GM21529 (cell line): ENCODE measurements around the gene MXD4.

Experiments
- ATAC-seq: cut with Tn5 transposase; IDR thresholded peaks from one replicate; pipeline ENCODE4 v1.9.1; 2021; ENCODE audit not compliant: unreplicated experiment

The MXD4 gene

DNA sequence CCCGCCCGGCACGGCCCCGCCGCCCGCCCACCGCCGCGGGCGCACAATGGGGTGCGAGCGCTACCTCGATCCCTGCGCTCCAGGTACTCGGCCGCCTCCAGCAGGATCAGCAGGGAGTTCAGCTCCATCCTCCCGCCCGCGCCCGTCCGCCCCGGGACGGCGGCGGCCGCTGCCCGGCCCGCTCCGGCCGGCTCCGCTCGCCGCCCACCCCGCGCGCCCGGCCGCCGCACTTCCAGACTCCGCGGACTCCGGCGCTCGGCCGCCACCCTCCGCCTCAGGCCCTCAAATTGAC lies at the start of gene MXD4:
Gene MXD4 (minus strand): TSS at position 257 of the 292 bp plus-strand sequence. CDS start 129 bp downstream, at position 128.
- peak; percentile 0 for ATAC-seq

DNA sequence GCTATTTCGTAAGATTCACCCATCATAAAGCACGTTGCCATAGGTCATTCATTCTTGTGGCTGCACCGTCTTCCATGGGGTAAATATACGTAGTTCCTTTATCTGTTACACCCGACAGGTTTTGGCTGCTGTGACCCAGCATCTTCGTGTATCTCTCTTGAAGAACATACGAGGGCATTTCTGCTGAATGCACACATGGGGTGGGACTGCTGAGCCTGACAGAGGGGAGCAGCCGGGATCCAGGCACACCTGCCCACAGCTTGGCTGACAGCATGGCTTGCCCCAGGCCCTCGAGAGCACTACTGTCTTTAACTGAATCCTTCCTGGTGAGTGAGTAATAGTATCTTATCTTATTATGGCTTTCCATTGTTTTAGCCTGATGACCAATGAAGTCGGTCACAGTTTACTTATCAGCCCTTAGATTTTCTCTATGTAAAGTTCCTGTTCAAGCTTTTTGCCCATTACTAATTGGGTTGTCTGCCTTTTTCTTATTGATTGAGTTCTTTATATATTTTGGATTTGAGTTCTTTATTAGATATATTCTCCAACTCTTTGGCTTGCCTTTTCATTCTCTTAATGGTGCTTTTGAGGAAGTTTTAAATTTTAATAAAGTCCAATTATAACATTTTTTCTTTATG lies 45.0 kb upstream of the MXD4 start:
- no peak for ATAC-seq

DNA sequence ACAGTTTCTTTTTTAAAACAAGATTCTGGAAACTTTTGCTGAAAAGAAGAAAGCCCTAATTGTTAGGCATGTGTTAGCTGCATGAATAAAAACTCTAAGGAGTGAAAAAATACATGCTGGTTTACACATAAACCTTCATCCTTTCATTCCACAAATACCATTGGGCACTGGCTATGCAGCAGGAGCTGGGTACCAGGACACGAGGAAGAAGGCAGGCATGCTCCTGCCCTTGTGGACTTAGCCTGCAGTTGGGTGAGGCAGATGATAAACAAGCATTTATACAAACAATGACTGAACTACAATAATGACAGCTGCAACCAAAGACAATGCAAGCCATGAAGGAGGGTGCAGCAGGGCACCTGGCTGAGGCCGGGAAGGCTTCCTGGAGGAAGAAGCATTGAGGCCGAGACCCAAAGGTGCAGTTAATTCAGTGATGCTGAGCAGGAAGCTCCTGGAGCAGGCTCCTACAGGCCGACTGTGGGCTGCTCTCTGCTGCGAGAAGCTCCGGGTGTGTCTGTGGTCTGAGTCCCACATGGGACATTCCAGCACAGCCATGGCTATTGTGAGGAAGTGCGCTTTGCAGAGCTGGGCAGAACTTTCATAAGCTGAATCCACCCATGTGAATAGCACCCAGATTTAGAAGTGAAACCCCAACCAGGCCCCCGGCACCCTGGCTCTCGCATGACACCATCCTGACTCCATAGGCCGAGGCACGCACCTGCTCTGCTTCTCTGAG lies 44.0 kb upstream of the MXD4 start:
- ATAC-seq, result no peak

DNA sequence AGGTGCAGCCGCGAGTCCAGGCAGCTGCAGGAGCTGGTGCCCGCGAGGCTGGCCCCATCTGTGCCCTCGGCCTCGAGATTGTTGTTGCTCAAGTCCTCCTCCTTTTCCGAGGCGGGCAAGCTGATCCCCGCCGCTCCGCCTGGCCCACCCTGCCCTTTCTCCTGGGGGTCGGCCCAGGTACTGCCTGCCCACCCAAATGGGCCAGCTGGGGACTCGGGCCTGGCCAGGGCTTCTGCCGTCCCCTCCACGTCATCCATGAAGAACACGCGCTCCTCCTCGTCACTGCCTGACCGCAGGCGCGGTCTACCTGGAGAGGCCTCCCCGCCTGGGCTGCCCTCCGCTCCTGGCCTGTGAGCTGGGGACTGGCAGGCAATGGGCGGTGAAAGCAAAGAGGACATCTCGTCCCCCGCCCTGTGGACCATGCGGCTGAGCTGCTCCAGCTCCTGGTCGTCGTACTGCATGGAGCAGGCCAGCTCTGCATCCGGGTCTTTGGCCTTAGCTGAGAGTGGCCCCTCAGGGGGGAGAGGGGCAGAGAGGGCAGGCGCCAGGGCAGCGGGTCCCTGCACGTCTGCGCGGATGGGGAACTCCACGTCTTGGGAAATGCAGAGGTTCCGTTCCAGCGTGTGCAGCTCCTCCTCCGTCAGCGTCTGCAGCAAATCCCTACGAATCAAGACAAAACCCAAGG lies 43.1 kb upstream of the MXD4 start:
- ATAC-seq, result no peak

DNA sequence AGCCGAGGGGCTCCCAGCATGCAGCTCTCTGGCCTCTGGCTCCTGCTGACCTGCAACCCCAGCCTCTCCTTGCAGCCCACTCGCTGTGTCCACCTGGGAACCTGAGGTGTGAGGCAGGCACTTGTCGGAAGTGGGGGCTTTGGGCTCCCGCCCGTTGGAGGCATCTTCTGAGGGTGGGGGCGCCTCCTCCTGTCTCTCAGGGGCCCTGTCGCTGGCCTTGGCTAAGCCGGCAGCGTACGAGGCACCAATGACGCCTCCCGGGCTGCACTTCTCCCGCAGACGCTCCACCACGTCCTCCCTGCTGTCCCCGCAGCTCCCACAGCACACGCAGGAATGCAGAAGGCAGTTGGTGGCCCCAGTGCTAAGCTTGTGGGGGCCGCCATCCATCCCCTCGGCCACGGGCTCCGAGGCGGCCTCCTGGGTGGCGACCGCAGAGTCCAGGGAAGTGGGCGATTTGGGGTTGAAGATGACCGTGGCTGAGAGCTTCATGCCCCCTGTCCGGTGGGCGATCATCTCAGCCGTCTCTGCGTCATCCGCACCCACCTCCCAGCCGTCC lies 42.5 kb upstream of the MXD4 start:
- ATAC-seq, result no peak

DNA sequence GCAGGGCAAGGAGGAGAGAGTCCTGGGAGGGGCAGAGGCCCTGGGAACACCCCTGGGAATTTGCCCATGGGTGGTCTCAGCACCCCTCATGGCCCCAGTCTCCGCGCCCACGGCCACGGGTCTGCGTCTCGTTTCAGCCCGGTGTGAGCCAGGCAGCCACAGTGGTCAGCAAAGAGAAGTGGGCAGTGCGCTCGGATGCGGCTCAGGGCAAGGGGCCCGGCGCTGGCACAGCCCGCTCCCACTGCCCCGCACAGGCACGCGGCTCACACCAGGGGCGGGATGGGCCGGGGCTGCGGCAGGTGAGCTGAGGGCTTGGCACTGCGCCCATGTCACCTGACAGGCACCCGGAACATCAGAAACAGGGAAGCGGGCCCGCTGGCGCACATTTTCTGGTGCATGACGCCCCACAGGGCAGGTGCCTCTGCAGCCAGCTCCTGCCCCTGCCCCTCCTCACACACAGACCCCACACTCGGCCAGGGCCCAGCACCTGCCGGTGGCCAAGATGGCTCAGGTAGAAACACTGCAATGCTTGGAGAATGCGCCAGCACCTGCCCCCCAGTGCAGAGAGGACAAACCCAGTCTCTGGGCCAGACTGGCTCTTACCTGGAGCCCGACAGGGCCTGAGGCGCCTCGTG lies 41.9 kb upstream of the MXD4 start:
- ATAC-seq, result no peak

GRCh38 chr4:2303121-2303685 lies 41.3 kb upstream of the MXD4 start:
- no peak for ATAC-seq

DNA sequence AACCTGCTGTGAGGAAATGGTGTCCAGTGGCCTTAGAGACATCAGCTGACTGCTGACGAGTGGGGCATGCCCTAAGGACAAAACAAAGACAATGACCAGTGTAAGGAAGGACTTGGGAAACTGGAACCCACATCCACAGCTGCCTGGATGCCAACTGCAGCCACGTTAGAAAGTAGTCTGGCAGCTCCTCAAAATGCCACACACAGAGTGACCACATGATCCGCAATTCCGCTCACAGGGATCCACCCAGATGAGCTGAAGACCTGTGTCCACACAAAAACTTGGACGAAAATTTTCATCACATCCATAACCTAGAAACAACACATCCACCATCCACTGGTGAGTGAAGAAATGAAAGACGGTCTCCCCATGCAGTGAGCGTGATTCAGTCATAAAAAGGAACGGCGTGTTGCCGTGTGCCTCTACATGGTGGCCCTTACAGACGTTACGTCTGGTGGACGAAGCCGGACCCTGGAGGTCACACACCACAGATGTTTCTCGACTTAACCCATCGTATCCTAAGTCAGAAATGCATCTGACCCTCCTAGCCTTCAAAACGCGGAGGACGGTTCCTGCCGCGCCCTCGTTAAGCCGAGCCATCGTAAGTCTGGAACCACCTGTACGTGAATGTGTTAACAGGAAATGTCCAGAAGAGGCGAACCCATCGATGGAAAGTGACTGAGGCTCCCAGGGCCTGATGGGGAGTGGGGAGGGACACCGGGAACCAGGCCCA lies 40.6 kb upstream of the MXD4 start:
- no peak for ATAC-seq

DNA sequence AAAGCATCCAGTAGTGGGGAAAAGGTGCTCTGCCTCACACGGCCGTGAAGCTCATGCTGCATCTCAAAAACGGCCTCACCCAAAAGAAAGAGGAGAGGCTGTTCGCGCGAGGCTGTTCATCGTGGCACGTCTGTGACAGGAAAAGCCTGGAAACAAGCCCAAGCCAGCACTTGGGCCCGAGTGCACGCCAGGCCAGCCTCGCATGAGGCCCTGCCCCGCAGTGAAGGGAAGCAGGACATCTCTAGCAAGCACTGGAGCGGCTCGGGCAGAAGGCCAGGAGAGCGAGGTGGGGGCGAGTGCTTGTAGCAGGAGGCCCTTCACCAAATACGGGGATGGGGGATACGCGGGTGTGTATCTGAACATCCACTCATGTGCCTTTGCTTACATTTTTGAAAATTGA lies 39.9 kb upstream of the MXD4 start:
- no peak for ATAC-seq

DNA sequence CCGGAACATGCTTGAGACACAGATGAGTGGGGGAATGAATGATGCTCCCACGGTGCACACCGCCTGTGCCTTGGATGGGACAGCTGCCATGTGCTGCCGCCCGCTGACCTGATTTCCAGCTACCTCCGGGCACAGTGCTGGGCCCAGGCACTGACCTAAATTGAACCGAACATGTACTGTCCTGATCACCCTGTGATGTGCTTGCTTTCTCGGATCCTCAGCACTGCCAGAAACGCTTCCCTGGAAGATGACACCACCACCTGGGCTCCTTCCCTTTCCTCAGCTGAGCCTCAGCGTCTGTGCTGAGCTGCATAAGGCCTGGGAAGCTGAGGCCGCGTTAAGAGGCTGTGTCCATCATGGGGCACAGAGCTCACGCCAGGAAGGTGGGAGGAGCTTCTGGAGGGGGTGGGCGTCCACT lies 39.3 kb upstream of the MXD4 start:
- no peak for ATAC-seq

DNA sequence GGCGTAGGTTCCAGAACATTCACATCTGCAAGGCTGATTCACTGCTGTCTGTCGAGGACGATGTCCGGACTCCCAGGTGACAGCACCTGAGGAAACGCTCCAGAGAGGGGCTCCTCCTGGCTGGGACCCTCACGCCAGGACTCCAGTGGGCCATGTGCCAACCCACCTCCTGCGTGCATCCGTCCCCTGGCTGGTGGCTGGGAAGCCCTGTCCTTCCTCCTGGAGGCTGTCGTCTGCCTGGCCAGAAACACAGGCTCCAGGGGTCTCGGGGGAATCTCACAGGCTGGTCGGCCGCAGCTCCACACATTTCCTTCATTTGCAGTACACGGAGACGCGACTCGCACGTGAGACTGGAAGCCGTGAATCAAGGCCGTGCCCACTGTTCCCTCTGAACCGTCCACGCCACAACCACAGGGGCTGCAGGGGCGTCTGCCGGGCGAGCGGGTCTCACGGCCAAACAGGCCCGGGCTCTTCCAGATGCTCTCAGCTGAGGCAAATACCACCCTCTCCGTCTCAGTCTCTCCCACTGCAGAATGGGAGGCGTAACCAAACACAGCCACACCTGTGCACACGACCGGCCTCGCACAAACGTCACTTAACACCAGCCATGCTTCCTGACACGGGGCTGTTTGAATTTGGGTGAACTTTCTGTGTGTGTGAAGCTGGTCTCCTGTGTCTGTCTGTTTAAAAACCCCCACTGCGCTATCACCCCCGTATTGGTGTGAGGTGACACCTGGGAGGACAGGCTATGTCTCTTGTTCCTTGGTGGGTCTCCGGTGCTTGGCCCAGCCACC lies 38.7 kb upstream of the MXD4 start:
- ATAC-seq, result no peak

DNA sequence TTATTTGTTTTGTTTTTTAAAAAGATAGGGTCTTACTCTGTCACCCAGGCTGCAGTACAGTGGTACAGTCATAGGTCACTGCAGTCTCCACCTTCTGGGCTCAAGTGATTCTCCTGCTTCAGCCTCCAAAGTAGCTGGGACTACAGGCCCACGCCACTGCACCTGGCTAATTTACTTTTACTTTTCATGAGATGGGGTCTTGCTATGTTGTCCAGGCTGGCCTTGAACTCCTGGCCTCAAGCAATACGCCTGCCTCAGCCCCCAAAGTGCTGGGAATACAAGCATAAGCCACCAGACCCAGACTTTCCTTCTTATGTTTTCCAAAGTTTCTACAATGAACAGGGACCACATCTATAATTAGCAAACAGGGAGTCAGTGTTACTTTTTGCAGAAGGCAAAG lies 37.9 kb upstream of the MXD4 start:
- no peak for ATAC-seq

DNA sequence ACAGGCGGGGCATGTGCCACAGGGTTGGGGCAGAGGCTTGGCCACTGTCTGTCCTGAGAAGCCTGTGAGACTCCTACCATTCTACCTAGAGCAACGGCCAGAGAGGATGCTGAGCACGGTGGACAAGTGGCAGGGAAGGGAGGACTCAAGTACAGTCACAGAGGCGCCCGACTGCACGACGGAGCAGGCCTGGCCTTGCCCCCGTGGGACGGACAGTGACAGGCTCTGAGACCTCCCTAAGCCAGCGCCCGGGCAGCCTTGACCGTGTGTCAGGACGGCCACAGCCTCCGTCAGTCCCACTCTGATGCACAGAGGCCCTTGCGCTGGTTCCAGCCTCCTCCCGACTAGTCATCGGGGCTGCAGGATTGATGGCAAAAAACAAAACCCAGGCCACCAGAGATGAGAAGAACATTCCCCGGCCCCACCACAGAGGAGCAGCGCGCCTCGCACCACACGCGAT lies 36.7 kb upstream of the MXD4 start:
- no peak for ATAC-seq

DNA sequence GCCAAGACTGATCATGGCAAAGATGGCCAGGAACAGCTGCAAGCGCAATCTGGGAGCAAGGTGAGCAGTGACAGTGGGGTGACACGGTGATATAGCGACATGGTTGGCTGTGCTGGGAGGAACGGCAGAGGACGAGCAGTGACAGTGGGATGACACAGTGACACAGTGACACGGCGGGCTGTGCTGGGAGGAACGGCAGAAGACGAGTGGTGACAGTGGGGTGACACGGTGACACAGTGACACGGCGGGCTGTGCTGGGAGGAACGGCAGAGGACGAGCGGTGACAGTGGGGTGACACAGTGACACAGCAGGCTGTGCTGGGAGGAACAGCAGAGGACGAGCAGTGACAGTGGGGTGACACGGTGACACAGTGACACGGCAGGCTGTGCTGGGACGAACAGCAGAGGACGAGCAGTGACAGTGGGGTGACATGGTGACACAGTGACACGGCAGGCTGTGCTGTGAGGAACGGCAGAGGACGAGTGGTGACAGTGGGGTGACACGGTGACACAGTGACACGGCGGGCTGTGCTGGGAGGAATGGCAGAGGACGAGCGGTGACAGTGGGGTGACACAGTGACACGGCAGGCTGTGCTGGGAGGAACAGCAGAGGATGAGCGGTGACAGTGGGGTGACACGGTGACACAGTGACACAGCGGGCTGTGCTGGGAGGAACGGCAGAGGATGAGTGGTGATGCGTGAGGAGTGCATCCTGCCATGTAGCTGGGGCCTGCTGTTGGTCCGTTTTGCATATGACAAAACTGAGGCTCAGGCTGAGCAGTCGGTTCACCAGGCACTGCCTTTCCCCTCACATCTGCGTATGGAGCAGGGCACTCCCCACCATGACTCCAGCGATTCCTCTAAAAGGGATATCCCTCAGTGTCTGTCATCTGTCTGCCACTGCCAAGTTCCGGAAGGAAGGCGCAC lies 36.0 kb upstream of the MXD4 start:
- ATAC-seq, result no peak

DNA sequence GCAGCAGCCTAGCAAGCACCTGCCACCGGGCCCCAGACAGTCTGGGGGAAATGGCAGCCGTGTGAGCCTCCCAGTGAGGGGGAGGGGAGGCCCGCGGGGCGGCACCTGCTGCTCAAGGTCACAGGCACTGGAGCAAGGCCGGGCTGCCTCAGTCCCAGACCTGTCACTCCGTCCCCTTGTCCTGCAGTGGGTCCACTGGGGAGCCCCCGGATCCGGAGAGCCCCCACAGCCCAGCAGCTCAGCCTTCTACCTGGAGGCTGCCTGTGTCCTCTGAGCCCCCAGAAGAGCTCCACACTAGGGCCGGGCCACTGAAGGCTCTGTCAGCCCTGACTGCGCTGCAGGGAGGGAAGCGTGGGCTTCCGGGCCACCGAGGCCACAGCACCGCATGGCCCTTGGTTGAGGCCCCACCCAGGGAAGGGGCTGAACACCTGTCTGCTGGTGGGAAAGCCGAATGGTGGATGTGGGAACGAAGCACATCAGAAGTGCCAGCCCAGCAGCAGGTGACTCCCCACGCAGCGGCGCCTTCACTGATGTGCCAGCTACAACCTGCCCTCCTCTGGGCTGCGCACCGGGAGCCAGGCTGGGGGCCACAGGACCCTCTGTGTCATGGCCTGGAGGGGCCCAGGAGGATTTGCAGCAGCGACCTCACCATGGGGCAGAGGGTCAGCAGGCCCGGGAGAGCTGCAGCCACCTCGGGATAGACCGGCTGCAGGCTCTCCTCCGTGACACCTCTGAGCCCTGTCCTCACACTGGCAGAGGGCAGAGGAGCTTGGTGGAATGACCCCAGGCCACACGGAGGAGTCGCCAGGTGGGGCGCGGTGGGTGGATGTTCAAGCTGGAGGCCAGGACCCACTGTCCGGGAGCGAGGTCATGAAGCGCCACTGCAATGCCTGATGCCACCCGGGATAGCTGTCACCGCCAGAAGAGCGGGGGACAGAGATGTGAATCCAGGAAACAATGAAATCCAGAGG lies 35.0 kb upstream of the MXD4 start:
- no peak for ATAC-seq

- no peak for ATAC-seq
Measured at GRCh38 chr4:2295900-2296442, 34.1 kb upstream of the MXD4 start.

DNA sequence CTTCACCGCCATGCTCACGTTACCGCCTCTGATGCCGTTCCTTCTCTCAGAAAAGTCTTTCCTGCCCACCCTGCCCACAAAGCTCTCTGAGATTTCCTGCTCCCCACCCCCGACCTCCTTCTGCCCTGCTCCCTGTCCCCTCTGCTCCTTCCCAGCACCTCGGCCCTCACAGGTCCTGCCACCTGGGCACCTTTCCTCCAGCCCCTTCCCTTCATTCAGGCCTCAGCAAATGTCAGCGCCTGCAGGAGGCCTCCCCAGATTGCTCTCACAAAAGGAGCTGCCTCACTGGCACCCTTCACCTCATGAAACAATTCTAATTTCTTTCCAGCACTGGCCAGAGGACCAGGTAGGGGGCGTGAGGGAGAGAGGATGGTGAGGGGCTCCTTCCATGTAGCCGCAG lies 33.6 kb upstream of the MXD4 start:
- no peak for ATAC-seq
